SK-N-DZ (cell line): ENCODE results near the gene CASQ2.

ENCODE experiments used
- DNase-seq: peaks from one replicate; pipeline ENCODE4 v3.0.0-alpha.2; 2015; ENCODE audit warnings: low spot score

The CASQ2 gene

GRCh38 chr1:115665319-115666096 is 103.0 kb downstream of the CASQ2 start:
- no peak for DNase-seq

GRCh38 chr1:115661157-115661556 is 107.4 kb downstream of the CASQ2 start:
- DNase-seq = no peak

DNA sequence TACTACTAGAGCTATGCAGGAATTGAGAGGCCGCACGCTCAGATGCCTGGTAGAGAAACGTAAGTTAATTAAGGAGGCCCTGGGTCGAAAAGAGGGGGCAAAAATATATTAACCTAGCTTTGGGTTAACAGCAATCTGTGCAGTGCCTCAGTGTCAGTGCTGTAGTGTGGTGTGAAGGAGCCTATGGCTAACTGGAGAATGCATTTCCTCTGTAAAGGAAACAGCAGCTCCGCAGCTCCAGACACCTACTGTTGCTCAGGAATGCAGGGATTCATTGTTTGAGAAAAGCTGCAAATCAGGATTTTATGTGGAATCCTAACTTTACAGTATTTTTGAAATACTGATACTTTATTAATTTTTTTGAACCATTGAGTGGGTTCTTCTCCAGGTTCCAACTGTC is 108.4 kb downstream of the CASQ2 start:
- no peak for DNase-seq

GRCh38 chr1:115658646-115659045 is 109.9 kb downstream of the CASQ2 start:
- DNase-seq = no peak

DNA sequence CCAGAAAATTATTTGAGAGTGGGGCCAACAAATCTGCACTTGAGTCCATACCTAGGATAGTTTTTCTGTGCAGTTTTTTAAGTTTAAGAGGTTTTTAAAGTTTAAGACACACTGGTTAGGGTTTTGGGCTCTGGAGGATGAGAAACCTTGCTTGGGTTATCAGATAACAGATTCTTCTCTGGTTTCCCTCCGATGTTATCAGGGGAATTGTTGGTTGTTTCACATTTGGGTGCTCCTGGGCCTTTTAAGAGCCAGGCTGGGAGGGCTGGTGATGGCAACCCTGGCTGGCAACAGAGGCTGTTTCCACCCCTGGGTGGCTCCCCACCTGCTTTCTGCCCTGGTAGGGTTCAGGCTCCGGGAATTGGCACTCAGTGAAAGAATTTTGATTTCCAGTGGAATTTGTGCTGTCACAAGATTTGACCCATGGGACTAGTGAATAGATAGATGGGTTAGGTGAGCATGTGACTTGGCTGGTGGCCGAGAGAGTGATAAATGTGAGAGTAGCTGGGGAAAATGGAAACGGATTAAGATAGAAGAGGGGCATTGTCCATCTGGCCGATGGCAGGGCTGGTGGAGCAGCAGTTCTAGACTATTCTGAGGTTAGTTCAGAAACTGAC is 111.9 kb downstream of the CASQ2 start:
- no peak for DNase-seq

GRCh38 chr1:115655916-115656315 is 112.6 kb downstream of the CASQ2 start:
- no peak for DNase-seq

GRCh38 chr1:115655306-115655663 is 113.2 kb downstream of the CASQ2 start:
- DNase-seq = no peak

GRCh38 chr1:115654663-115655305 is 113.7 kb downstream of the CASQ2 start:
- no peak for DNase-seq

- DNase-seq = no peak
Observed at GRCh38 chr1:115654125-115654524, 114.4 kb downstream of the CASQ2 start.

DNA sequence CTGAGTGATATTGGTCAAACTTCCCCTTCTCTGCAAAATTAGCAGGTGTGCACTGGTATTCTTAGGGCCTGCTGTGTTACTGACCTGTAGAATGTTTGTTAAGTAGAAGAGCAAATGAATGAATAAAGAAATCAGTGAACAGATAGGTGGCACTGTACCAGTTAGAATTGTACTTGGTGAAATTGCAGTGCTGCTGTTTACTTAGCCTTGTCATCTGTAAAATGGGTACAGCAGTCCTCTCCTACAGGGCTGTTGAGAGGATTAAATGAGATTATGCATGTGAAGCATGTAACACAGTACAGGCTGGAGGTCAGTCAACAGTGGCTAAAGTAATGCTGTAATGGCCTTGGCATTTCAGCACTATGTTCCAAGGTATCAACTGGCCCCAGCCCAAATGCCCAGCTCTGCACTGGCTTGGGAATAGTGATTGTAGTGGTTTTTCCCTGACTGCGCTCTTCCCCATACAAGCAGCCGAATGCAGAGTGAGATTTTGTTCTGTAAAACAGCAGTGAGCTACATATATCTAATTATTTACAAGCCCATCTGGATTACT is 116.2 kb downstream of the CASQ2 start:
- DNase-seq = no peak

DNA sequence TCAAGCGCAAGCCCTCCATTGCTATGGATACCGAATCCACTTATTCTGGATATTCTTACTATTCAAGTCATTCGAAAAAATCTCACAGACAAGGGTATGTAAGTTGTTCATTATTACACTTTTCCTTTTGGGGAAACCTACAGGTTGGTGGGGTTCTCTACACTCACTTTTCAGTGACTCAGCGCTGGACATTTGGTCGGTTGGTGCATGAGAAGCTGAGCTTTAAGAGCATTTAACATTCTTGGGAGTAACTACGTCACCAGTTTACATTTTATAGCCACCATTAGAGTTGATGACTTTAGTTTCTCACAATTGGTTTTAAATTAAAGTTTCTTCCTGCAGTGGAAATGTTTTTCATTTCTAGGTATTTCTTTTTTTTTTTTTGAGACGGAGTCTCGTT is 117.1 kb downstream of the CASQ2 start:
- no peak for DNase-seq

- no peak for DNase-seq
Observed at GRCh38 chr1:115650961-115651360, 117.6 kb downstream of the CASQ2 start.
